Panc1 (cell line): Measurements from ENCODE around the gene ACTR3. TPM values are rescaled to one million over a fixed set of nuclear protein-coding genes. Genes with fewer than 3 reads are reported as not detected.

ENCODE experiments used
- ATAC-seq: fragments of 200-7000 bp; cut with Tn5 transposase; 2 replicates; pipeline ENCODE4 v1.9.1; 2020; ENCODE audit warnings: mild to moderate bottlenecking, moderate library complexity
- BruUV-seq: library from RNA; stranded (reverse); fragments of 400-500 nt; replicated peaks from 2 replicates; lab custom pipeline; 2021; lab: Mats Ljungman, UMichigan
- CTCF ChIA-PET: fragments of 300-600 bp; sonication (Branson Sonifier 250); formaldehyde crosslinking; loops from one replicate; lab custom pipeline; 2022; ENCODE audit warnings: antibody characterized with exemption; lab: Charles Lee
- POLR2A ChIA-PET: fragments of 300-600 bp; sonication (Branson Sonifier 250); formaldehyde crosslinking; loops from one replicate; lab custom pipeline; 2022; ENCODE audit warnings: antibody characterized with exemption; lab: Charles Lee
- DNase-seq: peaks from one replicate; pipeline ENCODE4 v3.0.0-alpha.2; 2010; ENCODE audit warnings: low read depth, low spot score
- H3K27ac ChIP-seq: 2 replicates; pipeline ENCODE4 v1.5.1; 2011; ENCODE audit warnings: mild to moderate bottlenecking, low read length, inconsistent platforms
- H3K27me3 ChIP-seq: fragments of 200-500 bp; sonication (Bioruptor generic); 2 replicates; pipeline ENCODE4 v1.6.0; 2014; ENCODE audit warnings: low read length, inconsistent platforms; ENCODE audit not compliant: control insufficient read depth, insufficient read depth
- H3K36me3 ChIP-seq: fragments of 200-500 bp; sonication (Bioruptor generic); 2 replicates; pipeline ENCODE4 v1.5.1; 2014; ENCODE audit warnings: inconsistent platforms, mild to moderate bottlenecking, low read length, moderate library complexity; ENCODE audit not compliant: control insufficient read depth, insufficient read depth
- H3K4me1 ChIP-seq: 2 replicates; pipeline ENCODE4 v1.5.1; 2011; ENCODE audit warnings: inconsistent platforms, mild to moderate bottlenecking, low read length, moderate library complexity; ENCODE audit not compliant: control insufficient read depth, insufficient read depth
- H3K4me3 ChIP-seq, 2 experiments: 2 replicates each; pipeline ENCODE4 v1.5.1; 2011 to 2012; ENCODE audit warnings: low read depth in 2 of 2, low read length in 2 of 2, mild to moderate bottlenecking in 2 of 2, inconsistent platforms in 1 of 2, moderate library complexity in 1 of 2
- H3K9me3 ChIP-seq: fragments of 200-500 bp; sonication (Bioruptor generic); 2 replicates; pipeline ENCODE4 v1.5.1; 2014; ENCODE audit warnings: low read depth, mild to moderate bottlenecking, inconsistent platforms, low read length, moderate library complexity; ENCODE audit not compliant: control insufficient read depth, insufficient read depth
- CTCF ChIP-seq: fragments of 450-650 bp; IDR thresholded peaks from 2 replicates; pipeline ENCODE4 v1.5.1; 2017; ENCODE audit warnings: mild to moderate bottlenecking
- POLR2AphosphoS5 ChIP-seq: IDR thresholded peaks from 2 replicates; pipeline ENCODE4 v1.6.1; 2012; ENCODE audit warnings: mild to moderate bottlenecking, low read depth, low read length, moderate library complexity
- REST ChIP-seq, 2 experiments: IDR thresholded peaks; 2 replicates each; pipeline ENCODE4 v1.6.1; 2011 to 2012; ENCODE audit warnings: low read depth in 2 of 2, control low read depth in 1 of 2, low read length in 1 of 2, mild to moderate bottlenecking in 1 of 2, moderate library complexity in 1 of 2; ENCODE audit not compliant: insufficient read depth in 1 of 2
- SIN3A ChIP-seq: IDR thresholded peaks from 2 replicates; pipeline ENCODE4 v1.6.1; 2012; ENCODE audit warnings: low read depth, mild to moderate bottlenecking, low read length, moderate library complexity, borderline replicate concordance; ENCODE audit not compliant: insufficient read depth
- TCF7L2 ChIP-seq: IDR thresholded peaks from 2 replicates; pipeline ENCODE4 v1.6.1; 2011; ENCODE audit warnings: mild to moderate bottlenecking, low read depth, low read length, inconsistent platforms
- in situ Hi-C: cut with HindIII; loops from 2 replicates; pipeline ENCODE4 v1.10.0; 2016; ENCODE audit warnings: low sequenced_read_pairs, low pct_unique_long_range_greater_than_20kb
- intact Hi-C: fragments of 100-400 bp; cut with micrococcal nuclease; formaldehyde crosslinking; loops from one replicate; pipeline ENCODE4 v1.10.0; 2022; ENCODE audit not compliant: unreplicated experiment
- total RNA-seq: library from RNA; stranded (reverse); gene quantifications from one replicate; pipeline ENCODE4 v1.2.1, GENCODE V29; 2021; ENCODE audit not compliant: unreplicated experiment

Gene ACTR3
- total RNA-seq, 1 experiment from 2014 or later: 347 TPM

GRCh38 chr2:113901943-113902342, 12.1 kb downstream of the ACTR3 start:
- Histone ChIP-seq H3K27ac (no peak overlapping the region), H3K36me3 (no peaks in the 10 kb centered on the region; the same call in 1 of the 2 replicates), H3K4me1 (peaks cover 14% of the 10 kb centered on the region; the same call in 1 of the 2 replicates), H3K4me3 (no peak overlapping the region), H3K9me3 (no peaks in the 10 kb centered on the region), H3K27me3 (no peaks in the 10 kb centered on the region)
- no TSS peak for BruUV-seq
- ChIA-PET CTCF (interaction anchor here (0.6 kb wide), 1 partner anchor 504 kb away, joined by 3 read pairs; no protein-coding TSS in a partner anchor), POLR2A (interaction anchor here (0.6 kb wide), 1 partner anchor 9 kb away, joined by 4 read pairs; no protein-coding TSS in a partner anchor)
- in situ Hi-C loops (no loop called here), intact Hi-C loops (no loop called here)
- ATAC-seq (no peak), DNase-seq (no peak)
- TF ChIP-seq TCF7L2: no peak

GRCh38 chr2:113905886-113906285, 16.0 kb downstream of the ACTR3 start:
- H3K27ac ChIP-seq: no peak overlapping the region
- intact Hi-C loops: no loop called here
- ChIA-PET CTCF (no interaction called here), POLR2A (no interaction called here)
- TF ChIP-seq TCF7L2 (no peak), CTCF (no peak), SIN3A (no peak), REST (IDR thresholded peaks at IDR 0.05; ENCODE audit: insufficient read depth in 1 of 2, low read depth in 2 of 2, low read length in 1 of 2) (no peak)
- H3K4me1 ChIP-seq: peaks cover 11% of the 10 kb centered on the region
- no peaks in the 10 kb centered on the region for H3K36me3 ChIP-seq
- no peak for DNase-seq
- no peaks in the 10 kb centered on the region for H3K9me3 ChIP-seq
- ATAC-seq: no peak
- no peak overlapping the region for H3K4me3 ChIP-seq
- BruUV-seq: no TSS peak
- in situ Hi-C loops: no loop called here
- no peaks in the 10 kb centered on the region for H3K27me3 ChIP-seq

- Histone ChIP-seq H3K4me3 (no peak overlapping the region), H3K36me3 (no peaks in the 10 kb centered on the region), H3K4me1 (peaks cover 13% of the 10 kb centered on the region), H3K27ac (no peak overlapping the region), H3K9me3 (no peaks in the 10 kb centered on the region), H3K27me3 (no peaks in the 10 kb centered on the region)
- ATAC-seq: no peak
- intact Hi-C loops: no loop called here
- TF ChIP-seq CTCF: no peak
- TF ChIP-seq POLR2AphosphoS5: no peak
- TF ChIP-seq REST (IDR thresholded peaks at IDR 0.05; ENCODE audit: insufficient read depth in 1 of 2, low read depth in 2 of 2, low read length in 1 of 2): no peak
- TF ChIP-seq SIN3A: no peak
- no peak for TF ChIP-seq TCF7L2
- CTCF ChIA-PET: no interaction called here
- POLR2A ChIA-PET: no interaction called here
- BruUV-seq: no TSS peak
- DNase-seq: no peak
- in situ Hi-C loops: no loop called here
Measured at GRCh38 chr2:113906647-113907046, 16.8 kb downstream of the ACTR3 start.
